HL-60 (cell line): ENCODE data around the gene DLX1.

Experiments used
- DNase-seq, 2 experiments: peaks; one replicate each; pipeline ENCODE4 v3.0.0-alpha.2; 2010 to 2020; ENCODE audit warnings: low read depth in 1 of 2, low spot score in 1 of 2
- H3K27ac ChIP-seq: fragments of 250-450 bp; sonication (Bioruptor Pico); replicated peaks from 2 replicates; pipeline ENCODE4 v1.5.1; 2020; ENCODE audit warnings: mild to moderate bottlenecking, moderate library complexity
- H3K27me3 ChIP-seq: fragments of 250-450 bp; sonication (Bioruptor Pico); 2 replicates; pipeline ENCODE4 v1.5.1; 2021; ENCODE audit warnings: mild to moderate bottlenecking, moderate library complexity; ENCODE audit not compliant: insufficient read depth, poor library complexity, severe bottlenecking
- H3K4me3 ChIP-seq: replicated peaks from 2 replicates; pipeline ENCODE4 v1.5.1; 2011; ENCODE audit warnings: mild to moderate bottlenecking, control low read depth, low read length; ENCODE audit not compliant: insufficient read depth
- CTCF ChIP-seq: IDR thresholded peaks from one replicate; pipeline ENCODE4 v1.5.1; 2011; ENCODE audit warnings: low read length, control low read depth, inconsistent platforms; ENCODE audit not compliant: insufficient read depth
- GABPA ChIP-seq: IDR thresholded peaks from 2 replicates; pipeline ENCODE4 v1.6.1; 2012; ENCODE audit warnings: low read depth
- POLR2AphosphoS5 ChIP-seq: IDR thresholded peaks from 2 replicates; pipeline ENCODE4 v1.6.1; 2012; ENCODE audit warnings: low read depth
- REST ChIP-seq: IDR thresholded peaks from 2 replicates; pipeline ENCODE4 v1.6.1; 2012; ENCODE audit warnings: low read depth; ENCODE audit not compliant: insufficient replicate concordance
- SPI1 ChIP-seq: IDR thresholded peaks from 2 replicates; pipeline ENCODE4 v1.6.1; 2012; ENCODE audit warnings: low read depth, mild to moderate bottlenecking, borderline replicate concordance

The DLX1 gene

GRCh38 chr2:172131713-172132555, 46.6 kb downstream of the DLX1 start:
- no peak overlapping the region for H3K27ac ChIP-seq
- no peak for DNase-seq
- no peaks in the 10 kb centered on the region for H3K27me3 ChIP-seq
- H3K4me3 ChIP-seq = no peak overlapping the region
- TF ChIP-seq GABPA (no peak), SPI1 (no peak), CTCF (no peak), POLR2AphosphoS5 (no peak)

- no peaks in the 10 kb centered on the region for H3K27me3 ChIP-seq
- DNase-seq = no peak
Measured at GRCh38 chr2:172134270-172134669, 49.0 kb downstream of the DLX1 start.

GRCh38 chr2:172135446-172135845, 50.1 kb downstream of the DLX1 start:
- TF ChIP-seq CTCF (no peak), POLR2AphosphoS5 (no peak), REST (no peak), SPI1 (no peak), GABPA (no peak)
- Histone ChIP-seq H3K4me3 (no peak overlapping the region), H3K27ac (no peak overlapping the region), H3K27me3 (no peaks in the 10 kb centered on the region)
- DNase-seq = no peak

More at GRCh38 chr2:172134270-172134669, 49.0 kb downstream of the DLX1 start:
- TF ChIP-seq CTCF (no peak), REST (no peak), POLR2AphosphoS5 (no peak), GABPA (no peak), SPI1 (no peak)
- no peak overlapping the region for H3K4me3 ChIP-seq
- no peak overlapping the region for H3K27ac ChIP-seq

- H3K4me3 ChIP-seq = no peak overlapping the region
- no peaks in the 10 kb centered on the region for H3K27me3 ChIP-seq
- DNase-seq = no peak
- no peak overlapping the region for H3K27ac ChIP-seq
- TF ChIP-seq GABPA (no peak), SPI1 (no peak), REST (no peak), POLR2AphosphoS5 (no peak), CTCF (no peak)
Measured at GRCh38 chr2:172137109-172137508, 51.8 kb downstream of the DLX1 start.
